Gastrocnemius medialis (tissue), 4 donors: ENCODE measurements around the gene DPP8. TPM values are rescaled to one million over a fixed set of nuclear protein-coding genes. Genes with fewer than 3 reads are reported as not detected.

Experiments
- ATAC-seq, 2 donors: fragments of 150-250 bp; one replicate each; pipeline ENCODE4 v1.9.1; 2016
- DNase-seq, 2 donors: peaks; one replicate each; pipeline ENCODE4 v3.0.0-alpha.2; 2019
- H3K27ac ChIP-seq, 4 donors: fragments of 200-600 bp; sonication (generic); 1 replicate in 1 of 4; 2 replicates in 3 of 4; pipeline ENCODE4 v1.5.1; 2016 to 2018; ENCODE audit warnings: mild to moderate bottlenecking in 2 of 4, moderate library complexity in 1 of 4
- H3K27me3 ChIP-seq, 3 donors: fragments of 200-600 bp; sonication (generic) in 2 of 3; 1 replicate in 1 of 3; 2 replicates in 2 of 3; pipeline versions ENCODE4 v1.5.1 to v1.6.0; 2016 to 2019; ENCODE audit warnings: mild to moderate bottlenecking in 1 of 3, moderate library complexity in 1 of 3
- H3K36me3 ChIP-seq, 2 donors: fragments of 200-600 bp; sonication (generic) in 1 of 2; one replicate each; pipeline ENCODE4 v1.5.1; 2017 to 2018
- H3K4me1 ChIP-seq, 2 donors: fragments of 200-600 bp; sonication (generic) in 1 of 2; one replicate each; pipeline ENCODE4 v1.5.1; 2016 to 2017; ENCODE audit warnings: mild to moderate bottlenecking in 2 of 2
- H3K4me3 ChIP-seq, 4 donors: fragments of 200-600 bp; sonication (generic) in 3 of 4; 1 replicate in 1 of 4; 2 replicates in 3 of 4; pipeline ENCODE4 v1.5.1; 2016 to 2019; ENCODE audit warnings: mild to moderate bottlenecking in 2 of 4
- H3K9me3 ChIP-seq, 3 donors: fragments of 200-600 bp; sonication (generic) in 2 of 3; 1 replicate in 1 of 3; 2 replicates in 2 of 3; pipeline ENCODE4 v1.5.1; 2016 to 2019
- POLR2A ChIP-seq, 2 donors: fragments of 450-650 bp; IDR thresholded peaks; one replicate each; pipeline ENCODE4 v1.6.1; 2017; ENCODE audit warnings: antibody characterized with exemption in 2 of 2, mild to moderate bottlenecking in 2 of 2, moderate library complexity in 2 of 2
- in situ Hi-C, 4 donors: fragments of 200-750 bp; cut with MboI; loops; one replicate each; pipeline versions ENCODE4 v1.15.0 to v1.8.0; 2017; ENCODE audit warnings: low sequenced_read_pairs in 4 of 4
- intact Hi-C: fragments of 100-400 bp; cut with DNase I; formaldehyde crosslinking; loops from one replicate; pipeline ENCODE4 v1.15.1; 2023; ENCODE audit warnings: low total_unique reads
- total RNA-seq, 4 donors: library from RNA; depleted of rRNA; stranded (reverse); fragments of >200 nt; gene quantifications; one replicate each; pipeline versions ENCODE4 v1.1.0 to v1.2.3, GENCODE V29; 2016
- TF ChIP-seq, protein P1 (sequence below), 5 experiments: fragments of 450-650 bp in 3 of 5; fragments of 200-600 bp in 2 of 5; sonication (generic) in 2 of 5; IDR thresholded peaks in 4 of 5; conservative IDR thresholded peaks in 1 of 5; 1 replicate in 4 of 5; 2 replicates in 1 of 5; pipeline ENCODE4 v1.5.1; 2016 to 2019; ENCODE audit warnings: antibody characterized with exemption in 5 of 5, mild to moderate bottlenecking in 3 of 5, moderate library complexity in 3 of 5

DPP8 gene
- total RNA-seq, 4 donors from 2014 or later, result 36.9 to 76.6 (median 48.0) TPM

- TF ChIP-seq, protein P1, sequence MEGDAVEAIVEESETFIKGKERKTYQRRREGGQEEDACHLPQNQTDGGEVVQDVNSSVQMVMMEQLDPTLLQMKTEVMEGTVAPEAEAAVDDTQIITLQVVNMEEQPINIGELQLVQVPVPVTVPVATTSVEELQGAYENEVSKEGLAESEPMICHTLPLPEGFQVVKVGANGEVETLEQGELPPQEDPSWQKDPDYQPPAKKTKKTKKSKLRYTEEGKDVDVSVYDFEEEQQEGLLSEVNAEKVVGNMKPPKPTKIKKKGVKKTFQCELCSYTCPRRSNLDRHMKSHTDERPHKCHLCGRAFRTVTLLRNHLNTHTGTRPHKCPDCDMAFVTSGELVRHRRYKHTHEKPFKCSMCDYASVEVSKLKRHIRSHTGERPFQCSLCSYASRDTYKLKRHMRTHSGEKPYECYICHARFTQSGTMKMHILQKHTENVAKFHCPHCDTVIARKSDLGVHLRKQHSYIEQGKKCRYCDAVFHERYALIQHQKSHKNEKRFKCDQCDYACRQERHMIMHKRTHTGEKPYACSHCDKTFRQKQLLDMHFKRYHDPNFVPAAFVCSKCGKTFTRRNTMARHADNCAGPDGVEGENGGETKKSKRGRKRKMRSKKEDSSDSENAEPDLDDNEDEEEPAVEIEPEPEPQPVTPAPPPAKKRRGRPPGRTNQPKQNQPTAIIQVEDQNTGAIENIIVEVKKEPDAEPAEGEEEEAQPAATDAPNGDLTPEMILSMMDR (IDR thresholded peaks at IDR 0.05 in 4 of 5, conservative IDR thresholded peaks at IDR 0.05 in 1 of 5), result no peak
- no peak for TF ChIP-seq POLR2A (IDR thresholded peaks at IDR 0.05)
- intact Hi-C loops, result no loop called here
- no peaks in the 10 kb centered on the region for H3K9me3 ChIP-seq
- in situ Hi-C loops, result no loop called here
- peaks cover 0 to 43% of the 10 kb centered on the region in 2 donors for H3K36me3 ChIP-seq
- no peak overlapping the region for H3K4me3 ChIP-seq
- DNase-seq, result no peak
- H3K4me1 ChIP-seq, result peaks cover 22 to 33% of the 10 kb centered on the region in 2 donors
- no peaks in the 10 kb centered on the region for H3K27me3 ChIP-seq
- no peak for ATAC-seq
- no peak overlapping the region for H3K27ac ChIP-seq
Observed at GRCh38 chr15:65509321-65509720, 8.2 kb downstream of the DPP8 start.

- H3K4me3 ChIP-seq, result no peak overlapping the region
- intact Hi-C loops, result no loop called here
- ATAC-seq, result no peak
- no peak overlapping the region for H3K27ac ChIP-seq
- peaks cover 0 to 61% of the 10 kb centered on the region in 2 donors for H3K36me3 ChIP-seq
- H3K27me3 ChIP-seq, result no peaks in the 10 kb centered on the region
- no peaks in the 10 kb centered on the region for H3K4me1 ChIP-seq
- TF ChIP-seq POLR2A (IDR thresholded peaks at IDR 0.05), result no peak
- TF ChIP-seq, protein P1 (IDR thresholded peaks at IDR 0.05 in 4 of 5, conservative IDR thresholded peaks at IDR 0.05 in 1 of 5), result no peak
- H3K9me3 ChIP-seq, result no peaks in the 10 kb centered on the region
- DNase-seq, result no peak
- in situ Hi-C loops, result no loop called here
Observed at GRCh38 chr15:65494076-65494475, 23.4 kb downstream of the DPP8 start.

DNA sequence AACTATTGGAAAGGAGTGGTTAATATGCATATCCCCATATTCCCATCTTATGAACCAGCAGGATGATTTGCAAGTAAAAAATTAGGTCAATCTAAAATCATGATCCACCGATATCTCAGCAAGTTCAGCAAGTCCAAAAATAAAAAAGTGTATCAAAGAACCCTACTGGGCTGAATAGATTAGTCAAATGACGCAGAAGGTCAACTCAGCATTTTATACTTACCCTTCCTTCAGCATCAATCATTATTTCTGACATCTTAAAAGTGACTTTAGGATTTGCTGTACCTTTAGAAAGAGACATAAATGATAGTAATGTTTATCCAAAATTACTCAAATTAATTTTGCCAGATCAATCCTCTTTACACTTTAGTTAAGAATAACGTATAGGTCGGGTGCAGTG, 32.6 kb downstream of the DPP8 start:
- intact Hi-C loops (no loop called here), in situ Hi-C loops (no loop called here)
- Histone ChIP-seq H3K4me3 (no peak overlapping the region), H3K9me3 (no peaks in the 10 kb centered on the region), H3K36me3 (peaks cover 0 to 78% of the 10 kb centered on the region in 2 donors), H3K27ac (no peak overlapping the region), H3K27me3 (no peaks in the 10 kb centered on the region), H3K4me1 (no peaks in the 10 kb centered on the region)
- DNase-seq (no peak), ATAC-seq (no peak)
- TF ChIP-seq POLR2A (IDR thresholded peaks at IDR 0.05), result no peak
- TF ChIP-seq, protein P1 (IDR thresholded peaks at IDR 0.05 in 4 of 5, conservative IDR thresholded peaks at IDR 0.05 in 1 of 5), result no peak

DNA sequence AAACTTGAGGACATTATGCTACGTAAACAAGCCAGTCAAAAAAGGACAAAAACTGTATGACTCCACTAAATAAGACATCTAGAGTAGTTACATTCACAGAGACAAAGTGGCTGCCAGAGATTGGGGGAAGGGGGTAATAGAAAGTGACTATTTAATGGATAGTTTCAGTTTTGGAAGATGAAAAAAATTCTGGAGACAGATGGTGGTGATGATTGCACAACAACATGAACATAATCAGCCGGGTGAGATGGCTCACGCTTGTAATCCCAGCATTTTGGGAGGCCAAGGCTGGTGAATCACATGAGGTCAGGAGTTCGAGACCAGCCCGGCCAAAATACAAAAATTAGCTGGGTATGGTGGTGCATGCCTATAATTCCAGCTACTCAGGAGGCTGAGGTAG, 40.6 kb downstream of the DPP8 start:
- no peak overlapping the region for H3K4me3 ChIP-seq
- intact Hi-C loops (no loop called here), in situ Hi-C loops (no loop called here)
- TF ChIP-seq, protein P1 (IDR thresholded peaks at IDR 0.05 in 4 of 5, conservative IDR thresholded peaks at IDR 0.05 in 1 of 5), result no peak
- no peak for TF ChIP-seq POLR2A (IDR thresholded peaks at IDR 0.05)
- H3K9me3 ChIP-seq, result no peaks in the 10 kb centered on the region
- H3K36me3 ChIP-seq, result peaks cover 0 to 71% of the 10 kb centered on the region in 2 donors
- no peaks in the 10 kb centered on the region for H3K27me3 ChIP-seq
- peaks cover 0 to 8% of the 10 kb centered on the region in 2 donors for H3K4me1 ChIP-seq
- H3K27ac ChIP-seq, result no peak overlapping the region
- DNase-seq (no peak), ATAC-seq (no peak)

GRCh38 chr15:65470866-65471265, 46.6 kb downstream of the DPP8 start:
- no peaks in the 10 kb centered on the region for H3K9me3 ChIP-seq
- no peaks in the 10 kb centered on the region for H3K27me3 ChIP-seq
- peaks cover 0 to 53% of the 10 kb centered on the region in 2 donors for H3K36me3 ChIP-seq
- TF ChIP-seq, protein P1 (IDR thresholded peaks at IDR 0.05 in 4 of 5, conservative IDR thresholded peaks at IDR 0.05 in 1 of 5), result no peak
- no peak for TF ChIP-seq POLR2A (IDR thresholded peaks at IDR 0.05)
- in situ Hi-C loops, result no loop called here
- peaks cover 0 to 8% of the 10 kb centered on the region in 2 donors for H3K4me1 ChIP-seq
- intact Hi-C loops, result no loop called here
- DNase-seq (no peak), ATAC-seq (no peak)
- no peak overlapping the region for H3K4me3 ChIP-seq
- no peak overlapping the region for H3K27ac ChIP-seq
